Prostate gland (tissue), 2 donors: ENCODE results near the gene C10orf67. TPM values are rescaled to one million over a fixed set of nuclear protein-coding genes. Genes with fewer than 3 reads are reported as not detected.
"Not testable (repeated sequence)": the region's sequence is repeated elsewhere in the genome, so short reads cannot be mapped to it uniquely, and the experiment has no call there.

Experiments
- DNase-seq: peaks from one replicate; pipeline ENCODE4 v3.0.0-alpha.2; 2019; ENCODE audit warnings: low spot score
- H3K27ac ChIP-seq, 2 donors: fragments of 200-600 bp; sonication (generic); 2 replicates each; pipeline ENCODE4 v1.5.1; 2017 to 2019
- H3K27me3 ChIP-seq: fragments of 200-600 bp; sonication (generic); replicated peaks from 2 replicates; pipeline ENCODE4 v1.5.1; 2019; ENCODE audit not compliant: insufficient read depth
- H3K36me3 ChIP-seq, 2 donors: fragments of 200-600 bp; sonication (generic); 1 replicate in 1 of 2; 2 replicates in 1 of 2; pipeline versions ENCODE4 v1.5.1 to v1.8.1; 2017 to 2019
- H3K4me1 ChIP-seq: fragments of 200-600 bp; sonication (generic); replicated peaks from 2 replicates; pipeline ENCODE4 v1.5.1; 2019
- H3K4me3 ChIP-seq, 2 donors: fragments of 200-600 bp; sonication (generic); 2 replicates each; pipeline ENCODE4 v1.5.1; 2017 to 2019
- H3K9me3 ChIP-seq: fragments of 200-600 bp; sonication (generic); 2 replicates; pipeline ENCODE4 v1.5.1; 2017
- POLR2A ChIP-seq: fragments of 450-650 bp; IDR thresholded peaks from one replicate; pipeline ENCODE4 v1.6.1; 2016; ENCODE audit warnings: antibody characterized with exemption, mild to moderate bottlenecking
- POLR2AphosphoS5 ChIP-seq: sonication (generic); formaldehyde crosslinking; IDR thresholded peaks from one replicate; pipeline ENCODE4 v1.6.1; 2017; ENCODE audit warnings: antibody characterized with exemption
- WGBS: methylation state at CpG from one replicate; pipeline ENCODE4 v1.1.5; 2018; 5-methylcytosine and 5-hydroxymethylcytosine counted together
- intact Hi-C: fragments of 100-400 bp; cut with DNase I; formaldehyde crosslinking; loops from one replicate; pipeline ENCODE4 v1.14.2; 2022
- total RNA-seq, 2 donors: library from RNA; depleted of rRNA; stranded (reverse); fragments of >200 nt; gene quantifications; one replicate each; pipeline ENCODE4 v1.1.0, GENCODE V29; 2016
- TF ChIP-seq, protein P1 (sequence below), 4 experiments: fragments of 200-600 bp in 2 of 4; fragments of 450-650 bp in 2 of 4; sonication (generic) in 2 of 4; IDR thresholded peaks; 1 replicate in 3 of 4; 2 replicates in 1 of 4; pipeline ENCODE4 v1.5.1; 2016 to 2019; ENCODE audit warnings: antibody characterized with exemption in 4 of 4, mild to moderate bottlenecking in 2 of 4, moderate library complexity in 2 of 4

C10orf67 gene
- total RNA-seq, 2 donors from 2014 or later: 1.0 TPM; not detected in 1

DNA sequence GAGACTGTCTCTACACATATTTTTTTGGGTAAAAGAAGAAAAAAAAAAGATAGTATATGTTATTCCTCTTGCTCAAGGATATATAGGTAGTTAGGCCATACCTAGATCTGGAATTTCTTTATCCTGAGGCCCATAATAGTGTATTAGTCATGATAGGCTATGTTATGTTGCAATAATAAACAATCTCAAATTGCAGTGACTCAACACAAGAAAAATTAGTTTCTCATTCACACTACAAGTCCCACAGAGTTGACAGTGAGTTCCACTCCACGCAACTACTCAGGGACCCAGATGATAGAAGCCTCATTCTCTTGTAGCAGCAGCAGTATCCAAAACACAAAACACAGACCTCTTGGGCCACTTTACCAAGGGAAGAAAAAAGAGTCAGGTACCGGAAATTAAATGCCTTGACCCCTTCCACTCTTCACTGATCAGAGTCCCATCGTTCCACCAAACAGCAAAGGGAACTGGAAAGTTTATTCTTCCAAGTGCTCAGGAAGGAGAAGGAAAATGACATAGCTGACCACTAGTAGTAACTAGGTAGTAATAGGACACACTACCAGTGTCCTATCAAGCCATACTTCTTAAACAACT is 7.4 kb upstream of the C10orf67 start:
- Histone ChIP-seq H3K4me1 (no peaks in the 10 kb centered on the region), H3K27ac (no peak overlapping the region), H3K27me3 (no peaks in the 10 kb centered on the region), H3K9me3 (no peaks in the 10 kb centered on the region), H3K36me3 (no peaks in the 10 kb centered on the region), H3K4me3 (no peak overlapping the region)
- 96% methylated on average over 3 of the region's 3 CpGs for WGBS
- DNase-seq: no peak
- TF ChIP-seq POLR2AphosphoS5 (no peak), POLR2A (no peak)
- TF ChIP-seq, protein P1, sequence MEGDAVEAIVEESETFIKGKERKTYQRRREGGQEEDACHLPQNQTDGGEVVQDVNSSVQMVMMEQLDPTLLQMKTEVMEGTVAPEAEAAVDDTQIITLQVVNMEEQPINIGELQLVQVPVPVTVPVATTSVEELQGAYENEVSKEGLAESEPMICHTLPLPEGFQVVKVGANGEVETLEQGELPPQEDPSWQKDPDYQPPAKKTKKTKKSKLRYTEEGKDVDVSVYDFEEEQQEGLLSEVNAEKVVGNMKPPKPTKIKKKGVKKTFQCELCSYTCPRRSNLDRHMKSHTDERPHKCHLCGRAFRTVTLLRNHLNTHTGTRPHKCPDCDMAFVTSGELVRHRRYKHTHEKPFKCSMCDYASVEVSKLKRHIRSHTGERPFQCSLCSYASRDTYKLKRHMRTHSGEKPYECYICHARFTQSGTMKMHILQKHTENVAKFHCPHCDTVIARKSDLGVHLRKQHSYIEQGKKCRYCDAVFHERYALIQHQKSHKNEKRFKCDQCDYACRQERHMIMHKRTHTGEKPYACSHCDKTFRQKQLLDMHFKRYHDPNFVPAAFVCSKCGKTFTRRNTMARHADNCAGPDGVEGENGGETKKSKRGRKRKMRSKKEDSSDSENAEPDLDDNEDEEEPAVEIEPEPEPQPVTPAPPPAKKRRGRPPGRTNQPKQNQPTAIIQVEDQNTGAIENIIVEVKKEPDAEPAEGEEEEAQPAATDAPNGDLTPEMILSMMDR (IDR thresholded peaks at IDR 0.05): no peak
- intact Hi-C loops: no loop called here

DNA sequence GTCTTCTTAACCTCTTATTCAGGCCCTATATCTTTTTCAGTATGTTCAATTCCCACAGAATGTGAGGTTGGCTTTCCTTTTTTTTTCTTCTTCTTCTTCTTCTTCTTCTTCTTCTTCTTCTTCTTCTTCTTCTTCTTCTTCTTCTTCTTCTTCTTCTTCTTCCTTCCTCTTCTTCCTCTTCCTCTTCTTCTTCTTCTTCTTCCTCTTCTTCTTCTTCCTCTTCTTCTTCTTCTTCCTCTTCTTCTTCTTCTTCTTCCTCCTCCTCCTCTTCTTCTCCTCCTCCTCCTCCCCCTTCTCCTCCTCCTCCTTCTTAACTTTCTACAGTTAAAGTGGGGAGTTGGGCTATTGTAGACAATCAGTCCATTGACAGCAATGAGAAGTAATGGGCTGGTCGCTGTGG is 6.1 kb upstream of the C10orf67 start:
- H3K4me3 ChIP-seq, intact Hi-C loops, H3K4me1 ChIP-seq, H3K27me3 ChIP-seq, H3K27ac ChIP-seq, H3K36me3 ChIP-seq, DNase-seq, H3K9me3 ChIP-seq: not testable (repeated sequence)
- WGBS: 81% methylated on average over 1 of the region's 1 CpG

DNA sequence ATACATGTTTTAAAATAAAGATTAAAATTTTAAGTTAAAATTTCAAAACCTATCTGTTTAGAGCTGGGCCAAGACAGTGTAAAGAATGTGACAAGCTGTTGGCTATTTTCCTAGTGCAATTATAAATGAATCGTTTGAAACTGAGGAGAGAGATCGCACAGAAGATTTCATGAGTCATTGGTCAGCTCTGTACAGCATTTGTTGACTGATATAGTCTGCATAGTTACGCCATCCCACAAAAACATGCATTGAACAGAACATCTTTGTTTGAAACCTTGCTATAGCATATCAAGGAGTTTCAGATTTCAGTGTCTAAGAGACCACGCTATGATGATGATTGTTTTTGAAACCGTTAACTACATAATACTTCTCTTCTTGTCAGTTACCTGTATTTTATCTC is 1.3 kb upstream of the C10orf67 start:
- Histone ChIP-seq H3K27ac (no peak overlapping the region), H3K36me3 (no peaks in the 10 kb centered on the region), H3K27me3 (peaks cover 3% of the 10 kb centered on the region), H3K9me3 (no peaks in the 10 kb centered on the region), H3K4me1 (no peaks in the 10 kb centered on the region), H3K4me3 (no peak overlapping the region)
- 44% methylated on average over 5 of the region's 5 CpGs for WGBS
- DNase-seq: no peak
- intact Hi-C loops: no loop called here
- TF ChIP-seq POLR2A (no peak), POLR2AphosphoS5 (no peak)
- TF ChIP-seq, protein P1 (IDR thresholded peaks at IDR 0.05): no peak

DNA sequence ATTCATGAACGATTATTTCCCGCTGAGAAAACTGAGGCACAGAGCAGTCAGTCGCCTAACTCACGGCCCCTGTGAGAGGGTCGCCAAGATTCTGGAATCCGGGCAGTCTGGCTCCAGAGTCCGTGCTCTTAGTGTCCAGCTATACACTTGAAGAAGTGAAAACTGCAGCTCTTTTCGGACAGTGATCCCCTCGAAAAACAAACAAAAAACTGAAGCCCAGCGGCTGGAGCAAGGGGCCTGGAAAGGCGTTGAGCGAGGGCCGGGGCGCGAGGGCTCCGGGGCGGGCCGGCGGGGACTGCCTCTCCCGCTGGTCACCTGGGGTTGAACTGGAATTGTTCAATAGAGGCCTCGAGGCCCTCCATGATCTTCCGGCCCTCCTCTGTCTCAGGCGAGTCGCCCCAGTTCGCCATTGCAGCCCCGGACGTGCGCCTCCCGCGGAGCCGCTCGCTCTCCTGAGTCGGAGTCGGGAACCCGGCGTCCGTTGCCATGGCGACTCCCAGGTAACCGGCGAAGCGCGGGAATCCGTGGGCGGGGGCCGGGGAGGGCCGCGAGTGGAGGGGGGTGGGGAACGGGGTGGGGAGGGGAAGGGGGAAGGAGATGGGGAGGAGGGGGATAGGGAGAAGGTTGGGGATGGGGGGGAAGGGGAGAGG is 881 bp downstream of the C10orf67 start:
- no peak for TF ChIP-seq POLR2AphosphoS5
- no peak for TF ChIP-seq POLR2A
- TF ChIP-seq, protein P1 (IDR thresholded peaks at IDR 0.05): no peak
- Histone ChIP-seq H3K4me1 (no peaks in the 10 kb centered on the region), H3K4me3 (peak overlapping the region in 1 of 2 donors; percentile 31), H3K27ac (no peak overlapping the region), H3K27me3 (peaks cover 3% of the 10 kb centered on the region), H3K9me3 (no peaks in the 10 kb centered on the region), H3K36me3 (no peaks in the 10 kb centered on the region)
- peak; percentile 8 for DNase-seq
- intact Hi-C loops: no loop called here
- WGBS: 20% methylated on average over 21 of the region's 48 CpGs

DNA sequence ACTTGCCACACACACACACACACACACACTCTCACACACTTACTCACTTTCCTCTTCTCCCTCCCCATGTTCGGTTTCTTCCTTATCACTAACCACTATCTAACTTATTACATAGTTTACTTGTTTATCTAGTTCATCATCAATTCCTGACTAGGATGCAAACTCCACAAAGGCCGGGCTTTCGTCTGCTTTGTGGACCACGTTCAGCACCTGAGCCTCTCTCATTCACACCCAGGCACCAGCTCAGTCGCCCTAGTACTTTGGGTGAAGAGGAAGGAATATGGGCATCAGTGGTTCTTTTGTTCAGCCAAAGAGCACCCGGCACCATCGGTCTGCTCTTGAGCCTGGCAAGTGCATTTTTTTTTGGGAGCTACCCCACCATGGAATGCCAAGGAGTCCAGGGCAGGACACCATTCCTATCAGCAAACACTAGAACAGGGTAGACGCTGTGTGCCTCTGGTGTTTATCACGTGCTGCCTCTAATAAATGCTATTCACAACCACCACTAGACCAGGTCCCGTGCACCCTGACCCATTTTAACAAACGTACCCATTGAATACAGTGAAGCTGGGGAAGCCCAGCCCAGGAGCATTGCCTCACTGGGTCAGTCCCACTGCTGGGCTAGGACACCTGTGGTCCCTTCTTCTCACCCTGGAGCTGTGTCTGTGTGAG is 2.2 kb downstream of the C10orf67 start:
- Histone ChIP-seq H3K27ac (no peak overlapping the region), H3K4me3 (no peak overlapping the region), H3K27me3 (peaks cover 3% of the 10 kb centered on the region), H3K36me3 (no peaks in the 10 kb centered on the region), H3K4me1 (no peaks in the 10 kb centered on the region), H3K9me3 (no peaks in the 10 kb centered on the region)
- intact Hi-C loops: no loop called here
- TF ChIP-seq, protein P1 (IDR thresholded peaks at IDR 0.05): no peak
- TF ChIP-seq POLR2AphosphoS5: no peak
- no peak for DNase-seq
- 79% methylated on average over 11 of the region's 11 CpGs for WGBS
